NCI-H1417 (cell line): Measurements from ENCODE around the gene SIRPG.
"Not testable (repeated sequence)": the region's sequence is repeated elsewhere in the genome, so short reads cannot be mapped to it uniquely, and the experiment has no call there.

Experiments
- DNase-seq, 3 experiments: peaks; one replicate each; lab custom pipeline; 2025; lab: John Stamatoyannopoulos, UW

SIRPG gene

DNA sequence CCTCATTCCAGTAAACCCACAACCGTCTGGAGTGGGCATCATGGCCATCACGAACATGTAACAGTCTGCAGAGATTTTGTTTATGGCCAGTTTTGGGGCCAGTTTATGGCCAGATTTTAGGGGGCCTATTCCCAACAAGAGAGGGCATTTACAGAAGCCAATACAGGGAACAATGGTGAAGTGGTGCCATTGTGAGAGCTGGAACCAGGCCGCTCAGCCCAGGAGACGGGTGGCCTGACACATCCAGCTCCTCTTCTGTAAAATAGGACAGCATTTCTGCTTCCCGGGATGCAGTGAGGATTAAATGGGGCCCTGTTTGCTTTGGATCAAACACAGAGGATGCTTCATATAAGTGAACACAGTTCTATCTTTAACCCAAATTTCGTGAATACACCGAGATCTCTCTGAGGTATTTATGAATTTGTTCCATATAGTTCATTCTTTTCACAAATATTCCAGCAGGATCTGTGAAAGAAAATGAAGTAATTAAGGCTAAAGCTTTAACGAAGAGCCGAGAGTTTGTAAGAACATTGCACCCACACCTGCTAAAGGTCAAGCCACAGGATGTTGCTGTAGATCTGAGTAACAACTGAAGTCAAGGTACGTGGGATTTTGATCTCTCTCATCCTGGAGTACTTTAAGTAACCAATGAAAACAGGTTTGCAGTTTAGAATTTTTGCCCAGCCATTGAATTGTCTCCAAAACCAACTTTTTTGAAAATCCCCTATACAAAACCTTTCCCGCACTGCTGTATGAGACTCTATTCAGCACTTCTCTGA is 14.5 kb upstream of the SIRPG start:
- no peak for DNase-seq

DNA sequence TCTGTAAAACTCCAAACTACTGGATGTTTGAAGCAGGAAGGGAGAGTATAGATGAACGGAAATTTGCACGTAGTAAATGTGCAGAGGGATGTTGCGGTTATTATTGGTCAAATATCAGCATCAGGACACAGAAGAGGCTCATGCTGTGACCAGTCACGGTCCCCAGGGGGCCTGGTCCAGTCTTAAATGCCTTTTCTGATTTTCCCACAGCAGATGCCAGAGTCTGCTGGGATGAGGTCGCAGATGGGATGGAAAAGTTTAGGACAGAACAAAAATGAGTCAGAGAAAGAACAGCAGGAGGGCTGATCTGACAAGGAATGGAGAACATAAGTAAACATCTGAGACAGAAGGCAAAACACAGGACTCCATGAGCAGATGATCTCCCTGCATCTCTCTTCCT is 11.7 kb upstream of the SIRPG start:
- DNase-seq = no peak

DNA sequence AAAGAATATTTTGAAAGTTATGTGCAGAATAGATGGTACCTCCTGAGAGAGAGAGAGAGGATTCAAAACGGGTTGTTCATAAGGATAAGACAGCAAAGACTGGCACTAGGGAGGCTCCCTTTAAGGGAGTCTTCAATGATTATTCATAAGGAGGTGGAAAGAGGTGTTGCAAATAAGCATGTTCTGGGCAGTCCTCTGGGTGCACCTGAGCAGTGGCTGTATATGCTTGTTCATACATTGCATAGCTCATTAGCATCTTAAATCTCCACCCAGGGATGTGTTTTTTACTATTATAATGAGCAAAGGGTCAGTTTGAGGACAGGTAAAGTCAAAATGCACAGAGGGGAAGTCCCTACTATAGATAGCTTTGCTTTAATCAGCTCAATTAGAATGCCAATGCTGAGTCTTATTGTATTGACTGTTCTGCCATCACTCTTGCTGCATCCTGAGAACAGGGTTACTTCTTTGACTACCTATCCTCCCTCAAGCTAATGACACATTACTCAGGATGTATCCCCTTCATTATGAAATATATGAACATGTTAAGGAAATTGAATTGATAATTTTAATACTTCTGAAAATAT is 10.0 kb upstream of the SIRPG start:
- no peak for DNase-seq

GRCh38 chr20:1666802-1667201 is 9.2 kb upstream of the SIRPG start:
- DNase-seq = no peak

GRCh38 chr20:1665345-1665744 is 7.8 kb upstream of the SIRPG start:
- no peak for DNase-seq

GRCh38 chr20:1664911-1665310 is 7.3 kb upstream of the SIRPG start:
- no peak for DNase-seq

DNA sequence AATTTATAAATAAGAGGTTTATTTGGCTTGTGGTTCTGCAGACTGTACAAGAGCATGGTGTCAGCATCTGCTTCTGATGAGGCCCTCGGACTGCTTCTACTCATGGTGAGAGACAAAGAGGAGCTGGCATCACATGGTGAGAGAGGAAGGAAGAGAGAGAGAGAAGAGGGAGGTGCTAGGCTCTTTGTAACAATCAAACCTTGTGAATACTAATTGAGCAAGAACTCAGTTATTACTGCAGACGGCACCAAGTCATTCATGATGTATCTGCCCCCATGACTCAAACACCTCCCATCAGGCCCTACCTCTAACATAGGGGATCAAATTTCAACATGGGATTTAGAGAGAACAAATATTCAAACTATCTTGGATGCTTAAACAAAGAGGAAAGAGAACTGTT is 6.3 kb upstream of the SIRPG start:
- no peak for DNase-seq

- no peak for DNase-seq
Measured at GRCh38 chr20:1661542-1662299, 4.1 kb upstream of the SIRPG start.

DNA sequence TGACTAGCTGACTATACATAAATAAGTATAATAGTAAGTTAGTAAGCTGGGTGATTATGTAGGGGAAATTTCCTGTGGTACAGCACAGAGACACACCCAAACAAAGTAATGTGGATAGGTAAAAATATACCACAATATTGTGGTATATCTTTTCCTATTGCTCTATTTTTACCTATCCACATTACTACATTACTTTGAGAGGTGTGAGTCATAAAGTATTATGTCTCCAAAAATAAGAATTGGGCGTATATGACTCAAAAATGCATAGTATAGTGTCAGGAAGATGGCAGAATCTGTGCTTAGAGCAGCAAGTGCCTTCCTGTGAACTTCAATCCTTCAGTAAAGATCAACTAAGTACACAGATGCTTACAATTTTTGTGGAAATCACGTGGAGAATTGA is 2.7 kb upstream of the SIRPG start:
- DNase-seq = no peak

DNA sequence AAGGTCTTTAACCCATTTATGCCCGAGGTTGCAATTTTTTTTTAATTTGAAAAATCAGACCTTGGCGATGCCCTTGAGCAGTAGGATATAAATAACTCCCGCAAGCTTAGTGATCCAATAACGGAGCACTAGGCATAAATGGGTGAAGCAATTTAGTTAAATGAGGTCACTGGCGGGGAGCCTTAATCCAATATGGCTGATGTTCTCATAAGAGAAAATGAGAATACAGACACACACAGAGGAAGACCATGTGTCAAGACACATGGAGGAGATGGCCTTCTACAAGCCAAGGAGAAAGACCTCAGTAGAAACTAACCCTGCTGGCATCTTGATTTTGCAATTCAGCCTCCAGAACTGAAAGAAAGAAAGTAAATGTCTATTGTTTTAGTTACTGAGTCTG is 735 bp downstream of the SIRPG start:
- no peak for DNase-seq

- no peak for DNase-seq
Measured at GRCh38 chr20:1654996-1655395, 2.6 kb downstream of the SIRPG start.

GRCh38 chr20:1652960-1653359 is 4.6 kb downstream of the SIRPG start:
- no peak for DNase-seq

GRCh38 chr20:1652104-1652503 is 5.5 kb downstream of the SIRPG start:
- no peak for DNase-seq

DNA sequence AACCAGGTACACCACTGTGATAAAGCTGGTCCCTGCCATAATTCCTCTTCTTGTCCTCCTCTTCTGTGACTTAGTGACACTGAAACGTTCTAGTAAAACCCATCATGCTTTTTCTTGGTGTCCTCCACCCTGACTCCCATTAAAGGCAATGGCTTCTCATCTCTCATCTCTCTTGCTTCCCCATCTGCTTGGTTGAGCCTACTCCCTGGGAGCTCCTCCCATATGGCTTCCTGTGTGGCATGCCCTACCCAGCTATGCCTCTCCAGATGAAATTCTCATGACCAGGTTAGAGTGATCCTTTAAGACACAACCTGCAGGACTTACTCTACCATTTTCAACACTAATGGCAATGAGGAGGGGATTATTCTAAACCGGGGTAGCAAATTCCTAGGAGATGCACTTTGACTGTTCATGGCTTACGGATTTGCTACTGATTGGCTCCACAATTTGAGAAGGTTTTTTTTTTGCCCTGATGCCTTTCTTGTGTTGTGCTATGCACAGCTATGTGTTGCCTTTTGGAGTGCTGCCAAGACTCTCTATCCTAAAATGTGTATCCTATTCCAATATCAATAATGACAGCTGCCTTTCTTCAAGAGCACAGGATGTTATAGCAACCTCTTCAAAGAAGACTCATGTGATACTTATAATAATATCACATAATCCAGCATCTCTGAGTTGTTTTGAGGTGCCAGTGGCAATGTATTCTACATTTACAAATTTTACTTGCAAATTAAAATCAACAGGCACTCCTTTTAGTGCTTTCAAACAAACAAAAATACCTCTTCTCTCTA is 6.1 kb downstream of the SIRPG start:
- DNase-seq = peak in 1 of 3 experiments; percentile 33

GRCh38 chr20:1648101-1648500 is 9.5 kb downstream of the SIRPG start:
- DNase-seq = no peak

DNA sequence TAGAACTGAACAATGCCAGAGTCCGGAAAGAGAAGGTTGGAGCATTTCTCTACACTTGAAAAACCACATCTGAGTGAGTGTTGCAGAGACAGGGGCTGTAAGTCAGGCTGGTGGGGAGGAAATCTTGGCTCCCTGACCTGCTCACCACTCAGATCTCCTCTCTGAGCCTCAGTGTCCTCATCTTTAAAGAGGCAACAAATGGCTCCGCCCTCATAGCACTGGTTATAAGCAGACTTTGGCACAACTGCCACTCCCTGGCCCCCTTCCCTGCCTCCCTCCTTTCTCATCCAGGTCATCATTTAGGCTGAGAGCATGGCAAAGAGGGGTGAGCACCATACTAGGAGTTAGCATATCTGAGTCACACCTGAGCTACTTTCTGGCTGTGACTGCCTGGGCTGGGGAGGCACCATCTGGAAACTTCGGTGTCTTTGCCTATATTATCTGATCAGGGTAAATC is 10.6 kb downstream of the SIRPG start:
- no peak for DNase-seq

GRCh38 chr20:1644101-1644962 is 13.2 kb downstream of the SIRPG start:
- no peak for DNase-seq

GRCh38 chr20:1638643-1639042 is 18.9 kb downstream of the SIRPG start:
- DNase-seq = not testable (repeated sequence)

DNA sequence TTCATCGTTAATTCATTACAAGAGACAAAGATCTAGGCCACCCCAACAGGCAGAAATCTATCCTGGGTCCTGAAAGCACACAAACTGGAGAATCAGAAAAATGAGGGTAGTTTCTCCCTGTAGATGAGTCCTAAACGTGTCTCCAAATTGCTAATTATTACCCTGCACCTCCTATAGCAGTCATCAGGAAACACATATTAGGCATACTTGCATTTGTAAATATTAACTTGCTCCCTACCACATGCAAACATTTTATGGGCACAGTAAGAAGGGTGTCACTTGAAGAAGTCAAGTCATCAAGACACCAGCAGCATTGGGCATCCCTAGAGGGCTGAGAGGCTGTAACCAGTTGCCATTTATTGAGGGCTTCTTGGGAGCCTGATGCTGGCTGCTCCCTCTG is 19.8 kb downstream of the SIRPG start:
- no peak for DNase-seq

- no peak for DNase-seq
Measured at GRCh38 chr20:1637226-1637625, 20.4 kb downstream of the SIRPG start.

DNA sequence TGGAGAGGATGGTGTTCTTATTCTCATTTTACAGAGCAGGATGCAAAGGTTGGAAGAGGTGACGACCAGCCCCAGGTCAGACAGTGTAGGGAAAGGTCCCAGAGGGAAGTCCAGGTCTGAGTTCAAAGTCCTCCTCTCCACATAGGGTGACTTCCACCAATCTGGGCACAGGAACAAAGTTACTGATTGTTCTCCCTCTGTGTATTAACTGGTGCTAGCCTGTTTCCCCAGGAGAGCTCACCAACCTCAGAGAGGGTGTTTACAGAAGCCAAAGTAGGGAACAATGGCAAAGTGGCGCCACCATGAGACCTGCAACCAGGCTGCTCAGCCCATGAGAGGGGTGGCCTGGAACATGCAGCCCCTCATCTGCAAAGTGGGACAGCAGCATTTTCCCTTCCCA is 21.0 kb downstream of the SIRPG start:
- DNase-seq = no peak
